SK-N-SH treated with all-trans-retinoic acid at 6 μM for 48 hours (cell line): ENCODE measurements around the gene CELF4.

ENCODE experiments used
- ATAC-seq: fragments of 200-7000 bp; cut with Tn5 transposase; 3 replicates; pipeline ENCODE4 v1.9.1; 2020; ENCODE audit warnings: mild to moderate bottlenecking, moderate library complexity
- ARNTL ChIP-seq: fragments of 450-650 bp; formaldehyde crosslinking; IDR thresholded peaks from 2 replicates; pipeline ENCODE4 v1.5.0; 2020; ENCODE audit warnings: low read depth, mild to moderate bottlenecking, moderate library complexity, borderline replicate concordance
- CREB5 ChIP-seq: fragments of 250-450 bp; sonication (Bioruptor Pico); IDR thresholded peaks from 2 replicates; pipeline ENCODE4 v1.5.1; 2020; ENCODE audit warnings: low read depth, mild to moderate bottlenecking, moderate library complexity
- CSDC2 ChIP-seq: fragments of 250-450 bp; sonication (Bioruptor Pico); IDR thresholded peaks from 2 replicates; pipeline ENCODE4 v1.5.0; 2020; ENCODE audit warnings: mild to moderate bottlenecking, moderate library complexity
- CSRNP3 ChIP-seq: fragments of 250-450 bp; sonication (Bioruptor Pico); IDR thresholded peaks from 2 replicates; pipeline ENCODE4 v1.5.1; 2021; ENCODE audit warnings: mild to moderate bottlenecking, moderate library complexity
- ESRRG ChIP-seq: fragments of 250-450 bp; sonication (Bioruptor Pico); IDR thresholded peaks from 2 replicates; pipeline ENCODE4 v1.6.1; 2021; ENCODE audit warnings: mild to moderate bottlenecking
- ISL1 ChIP-seq: fragments of 250-450 bp; sonication (Bioruptor Pico); IDR thresholded peaks from 2 replicates; pipeline ENCODE4 v2.1.2; 2022; ENCODE audit warnings: mild to moderate bottlenecking, moderate library complexity
- OSR1 ChIP-seq: fragments of 250-450 bp; sonication (Bioruptor Pico); IDR thresholded peaks from 2 replicates; pipeline ENCODE4 v1.8.0; 2022; ENCODE audit warnings: moderate library complexity, mild to moderate bottlenecking, inconsistent platforms
- PATZ1 ChIP-seq: fragments of 250-450 bp; sonication (Bioruptor Pico); IDR thresholded peaks from 2 replicates; pipeline ENCODE4 v1.8.0; 2020; ENCODE audit warnings: mild to moderate bottlenecking, moderate library complexity, borderline replicate concordance
- POU6F1 ChIP-seq: fragments of 250-450 bp; sonication (Bioruptor Pico); IDR thresholded peaks from 2 replicates; pipeline ENCODE4 v1.8.0; 2021; ENCODE audit warnings: low read depth, mild to moderate bottlenecking, moderate library complexity, borderline replicate concordance
- PPARA ChIP-seq: fragments of 250-450 bp; sonication (Bioruptor Pico); IDR thresholded peaks from 2 replicates; pipeline ENCODE4 v1.5.0; 2020; ENCODE audit warnings: mild to moderate bottlenecking, borderline replicate concordance
- RARB ChIP-seq: fragments of 250-450 bp; sonication (Bioruptor Pico); IDR thresholded peaks from 2 replicates; pipeline ENCODE4 v1.8.0; 2021; ENCODE audit warnings: mild to moderate bottlenecking, moderate library complexity
- SNAI2 ChIP-seq: fragments of 250-450 bp; sonication (Bioruptor Pico); IDR thresholded peaks from 2 replicates; pipeline ENCODE4 v1.5.0; 2020; ENCODE audit warnings: mild to moderate bottlenecking, moderate library complexity
- TCF4 ChIP-seq: fragments of 250-450 bp; sonication (Bioruptor Pico); IDR thresholded peaks from 2 replicates; pipeline ENCODE4 v1.8.0; 2021; ENCODE audit warnings: mild to moderate bottlenecking, moderate library complexity, borderline replicate concordance
- TOX ChIP-seq: fragments of 250-450 bp; sonication (Bioruptor Pico); IDR thresholded peaks from 2 replicates; pipeline ENCODE4 v1.8.0; 2021; ENCODE audit warnings: mild to moderate bottlenecking, moderate library complexity, borderline replicate concordance
- ZFP3 ChIP-seq: fragments of 250-450 bp; sonication (Bioruptor Pico); IDR thresholded peaks from 2 replicates; pipeline ENCODE4 v1.5.0; 2020; ENCODE audit warnings: mild to moderate bottlenecking, moderate library complexity
- ZNF565 ChIP-seq: fragments of 450-650 bp; formaldehyde crosslinking; conservative IDR thresholded peaks from 2 replicates; pipeline ENCODE4 v1.5.0; 2020; ENCODE audit warnings: low read depth, mild to moderate bottlenecking, moderate library complexity
- ZNF70 ChIP-seq: fragments of 450-650 bp; formaldehyde crosslinking; IDR thresholded peaks from 2 replicates; pipeline ENCODE4 v1.5.0; 2020; ENCODE audit warnings: mild to moderate bottlenecking, moderate library complexity
- ZNF8 ChIP-seq: fragments of 450-650 bp; formaldehyde crosslinking; IDR thresholded peaks from 2 replicates; pipeline ENCODE4 v1.5.0; 2020; ENCODE audit warnings: mild to moderate bottlenecking, moderate library complexity

CELF4 gene

GRCh38 chr18:37494406-37494805 lies 71.2 kb downstream of the CELF4 start:
- no peak for ATAC-seq
- TF ChIP-seq PATZ1 (CRISPR knock-in tag), result no peak
- TF ChIP-seq ZNF565, result no peak
- TF ChIP-seq ESRRG (CRISPR knock-in tag), result no peak
- TF ChIP-seq TOX (CRISPR knock-in tag), result no peak
- no peak for TF ChIP-seq ARNTL (CRISPR knock-in tag)
- TF ChIP-seq CSRNP3 (CRISPR knock-in tag), result no peak
- TF ChIP-seq TCF4 (CRISPR knock-in tag), result no peak
- TF ChIP-seq ZNF70, result no peak
- TF ChIP-seq ZNF8 (CRISPR knock-in tag), result no peak
- no peak for TF ChIP-seq OSR1 (CRISPR knock-in tag)
- TF ChIP-seq POU6F1 (CRISPR knock-in tag), result no peak
- no peak for TF ChIP-seq CSDC2 (CRISPR knock-in tag)
- TF ChIP-seq PPARA (CRISPR knock-in tag), result no peak

GRCh38 chr18:37493352-37493935 lies 72.2 kb downstream of the CELF4 start:
- TF ChIP-seq POU6F1 (CRISPR knock-in tag) (no peak), CREB5 (CRISPR knock-in tag) (no peak), ZNF565 (no peak), ZNF70 (no peak), CSRNP3 (CRISPR knock-in tag) (no peak)
- no peak for ATAC-seq

GRCh38 chr18:37492952-37493351 lies 72.6 kb downstream of the CELF4 start:
- ATAC-seq, result no peak
- TF ChIP-seq ARNTL (CRISPR knock-in tag), result no peak

GRCh38 chr18:37491526-37491925 lies 74.1 kb downstream of the CELF4 start:
- ATAC-seq, result no peak
- no peak for TF ChIP-seq SNAI2
- TF ChIP-seq RARB (CRISPR knock-in tag), result no peak
- no peak for TF ChIP-seq CSDC2 (CRISPR knock-in tag)
- TF ChIP-seq CREB5 (CRISPR knock-in tag), result no peak
- TF ChIP-seq CSRNP3 (CRISPR knock-in tag), result no peak
- TF ChIP-seq ZFP3 (CRISPR knock-in tag), result no peak
- no peak for TF ChIP-seq ISL1 (CRISPR knock-in tag)
- TF ChIP-seq PATZ1 (CRISPR knock-in tag), result no peak
- TF ChIP-seq ZNF565, result no peak
- TF ChIP-seq POU6F1 (CRISPR knock-in tag), result no peak
